ENCODE measurements around the gene TUBGCP6. TPM values are rescaled to one million over a fixed set of nuclear protein-coding genes. Genes with fewer than 3 reads are reported as not detected.
A peak's percentile ranks its signal among the peaks of the same experiment; 100 is the strongest.

Gene TUBGCP6
- total and polyA plus RNA-seq, 2 donors from 2014 or later, result 19.2 to 52.0 TPM

DNA sequence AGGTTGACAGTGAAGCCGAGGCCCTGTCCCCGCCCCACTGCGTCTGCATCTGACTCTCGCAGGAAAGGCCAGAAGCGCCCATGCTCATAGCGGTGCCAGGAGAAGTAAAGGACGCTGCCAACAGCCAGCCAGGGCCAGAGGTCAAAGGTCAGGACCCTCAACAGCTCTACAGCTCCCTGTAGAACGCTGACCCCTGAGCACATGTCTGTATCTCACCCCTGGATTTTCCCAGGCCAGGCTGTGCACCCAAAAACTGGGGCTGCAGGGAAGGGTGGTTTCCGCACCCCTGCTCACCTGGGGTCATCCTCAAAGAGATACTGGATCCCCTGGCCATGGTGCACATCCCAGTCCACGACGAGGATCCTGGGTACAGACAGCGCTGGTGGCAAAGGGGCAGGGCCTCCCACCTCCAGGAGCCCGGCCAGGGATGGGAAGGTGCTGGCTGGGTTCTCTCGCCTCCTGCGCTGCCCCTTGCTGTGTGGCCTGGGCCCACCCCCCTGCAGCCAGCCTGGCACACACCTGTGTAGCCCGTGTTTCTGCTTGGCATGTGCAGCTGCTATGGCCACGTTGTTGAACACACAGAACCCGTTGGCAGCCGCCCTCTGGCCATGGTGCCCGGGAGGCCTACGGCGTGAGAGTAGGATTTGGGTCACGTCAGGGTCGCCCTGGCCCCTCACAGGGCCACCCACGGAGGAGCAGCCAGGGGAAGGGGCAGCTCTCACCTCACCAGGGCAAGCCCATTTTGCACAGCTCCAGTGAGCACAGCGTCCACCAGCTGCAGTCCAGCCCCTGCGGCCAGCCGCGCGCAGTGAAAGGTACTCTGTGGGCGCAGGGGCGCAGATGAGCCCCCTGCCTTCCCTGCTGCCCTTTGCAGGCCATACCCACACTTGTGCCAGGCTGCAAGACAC, 4.8 kb upstream of the TUBGCP6 start:
- FAIRE-seq (no peak), DNase-seq (peak in 1 of 5 donors; percentile 62)
- Histone ChIP-seq H3K27me3 (ENCODE audit: control insufficient read depth, insufficient read depth, low read length) (no peaks in the 10 kb centered on the region), H3K27ac (ENCODE audit: low read depth in 2 of 2, low read length in 2 of 2) (no peak overlapping the region), H3K4me3 (ENCODE audit: low read length in 3 of 3) (peak overlapping the region in 1 of 3 donors; percentile 12), H3K9ac (ENCODE audit: low read length in 3 of 3) (no peak overlapping the region), H3K4me1 (ENCODE audit: control insufficient read depth in 2 of 3, insufficient read depth in 2 of 3, low read depth in 1 of 3, low read length in 3 of 3) (peaks cover 0 to 32% (median 7%) of the 10 kb centered on the region in 3 donors), H3K36me3 (ENCODE audit: control insufficient read depth in 2 of 3, insufficient read depth in 3 of 3, low read length in 3 of 3) (peaks cover 0 to 10% (median 0%) of the 10 kb centered on the region in 3 donors), H3K9me3 (ENCODE audit: control insufficient read depth in 2 of 3, insufficient read depth in 1 of 3, low read length in 3 of 3) (no peaks in the 10 kb centered on the region)
- TF ChIP-seq, protein P1, sequence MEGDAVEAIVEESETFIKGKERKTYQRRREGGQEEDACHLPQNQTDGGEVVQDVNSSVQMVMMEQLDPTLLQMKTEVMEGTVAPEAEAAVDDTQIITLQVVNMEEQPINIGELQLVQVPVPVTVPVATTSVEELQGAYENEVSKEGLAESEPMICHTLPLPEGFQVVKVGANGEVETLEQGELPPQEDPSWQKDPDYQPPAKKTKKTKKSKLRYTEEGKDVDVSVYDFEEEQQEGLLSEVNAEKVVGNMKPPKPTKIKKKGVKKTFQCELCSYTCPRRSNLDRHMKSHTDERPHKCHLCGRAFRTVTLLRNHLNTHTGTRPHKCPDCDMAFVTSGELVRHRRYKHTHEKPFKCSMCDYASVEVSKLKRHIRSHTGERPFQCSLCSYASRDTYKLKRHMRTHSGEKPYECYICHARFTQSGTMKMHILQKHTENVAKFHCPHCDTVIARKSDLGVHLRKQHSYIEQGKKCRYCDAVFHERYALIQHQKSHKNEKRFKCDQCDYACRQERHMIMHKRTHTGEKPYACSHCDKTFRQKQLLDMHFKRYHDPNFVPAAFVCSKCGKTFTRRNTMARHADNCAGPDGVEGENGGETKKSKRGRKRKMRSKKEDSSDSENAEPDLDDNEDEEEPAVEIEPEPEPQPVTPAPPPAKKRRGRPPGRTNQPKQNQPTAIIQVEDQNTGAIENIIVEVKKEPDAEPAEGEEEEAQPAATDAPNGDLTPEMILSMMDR (IDR thresholded peaks at IDR 0.05; ENCODE audit: borderline replicate concordance, extremely low read depth, insufficient read depth), result no peak
- intact Hi-C loops (cut with DNase I), result no loop called here

DNA sequence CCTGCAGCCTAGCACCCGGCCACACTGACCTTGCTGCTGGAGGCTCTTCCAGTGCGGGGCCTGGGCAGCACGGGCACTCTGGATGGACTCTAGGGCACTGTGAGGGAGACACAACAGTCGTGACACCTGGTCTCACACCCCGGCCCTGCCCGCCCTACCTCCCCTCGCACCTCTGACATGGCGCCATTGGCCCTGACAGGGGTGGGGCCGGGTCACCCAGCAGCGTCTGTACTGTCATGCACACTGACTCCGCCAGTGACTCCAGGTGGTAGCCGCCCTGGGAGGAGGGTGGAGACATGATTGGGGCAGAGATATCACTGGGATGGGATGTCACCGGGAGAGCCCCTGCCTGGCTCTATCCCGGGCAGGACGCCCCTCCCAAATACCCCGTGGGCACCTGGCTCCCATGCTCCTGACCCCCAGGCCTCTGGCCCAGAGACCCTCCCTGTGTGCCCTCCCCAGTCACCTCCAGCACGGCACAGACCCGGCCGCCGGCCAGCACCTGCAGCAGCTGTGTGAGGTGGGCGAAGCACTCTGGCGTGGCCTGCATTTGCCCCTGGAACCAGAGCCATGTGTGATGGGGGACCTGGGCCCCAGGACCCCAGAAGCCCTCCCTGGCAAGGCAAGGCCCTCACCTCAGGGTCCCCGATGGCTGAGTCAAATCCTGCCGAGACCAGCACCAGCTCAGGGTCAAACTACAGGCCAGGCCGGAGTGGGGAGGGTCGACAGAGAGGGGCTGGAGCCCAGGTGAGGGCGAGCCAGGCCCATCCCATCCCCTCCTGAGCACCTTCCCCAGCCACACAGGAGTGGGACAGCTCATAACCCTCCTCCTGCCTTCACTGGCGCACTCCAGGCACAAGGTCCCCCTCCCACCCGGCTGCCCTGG, 3.6 kb upstream of the TUBGCP6 start:
- no peaks in the 10 kb centered on the region for H3K9me3 ChIP-seq (ENCODE audit: control insufficient read depth in 2 of 3, insufficient read depth in 1 of 3, low read length in 3 of 3)
- no peaks in the 10 kb centered on the region for H3K27me3 ChIP-seq (ENCODE audit: control insufficient read depth, insufficient read depth, low read length)
- FAIRE-seq, result no peak
- no peak overlapping the region for H3K4me3 ChIP-seq (ENCODE audit: low read length in 3 of 3)
- intact Hi-C loops (cut with DNase I), result no loop called here
- H3K27ac ChIP-seq (ENCODE audit: low read depth in 2 of 2, low read length in 2 of 2), result no peak overlapping the region
- TF ChIP-seq, protein P1 (IDR thresholded peaks at IDR 0.05; ENCODE audit: borderline replicate concordance, extremely low read depth, insufficient read depth), result no peak
- DNase-seq, result peak in 1 of 5 donors; percentile 56
- H3K36me3 ChIP-seq (ENCODE audit: control insufficient read depth in 2 of 3, insufficient read depth in 3 of 3, low read length in 3 of 3), result peaks cover 0 to 10% (median 0%) of the 10 kb centered on the region in 3 donors
- H3K9ac ChIP-seq (ENCODE audit: low read length in 3 of 3), result no peak overlapping the region
- peaks cover 0 to 37% (median 7%) of the 10 kb centered on the region in 3 donors for H3K4me1 ChIP-seq (ENCODE audit: control insufficient read depth in 2 of 3, insufficient read depth in 2 of 3, low read depth in 1 of 3, low read length in 3 of 3)

DNA sequence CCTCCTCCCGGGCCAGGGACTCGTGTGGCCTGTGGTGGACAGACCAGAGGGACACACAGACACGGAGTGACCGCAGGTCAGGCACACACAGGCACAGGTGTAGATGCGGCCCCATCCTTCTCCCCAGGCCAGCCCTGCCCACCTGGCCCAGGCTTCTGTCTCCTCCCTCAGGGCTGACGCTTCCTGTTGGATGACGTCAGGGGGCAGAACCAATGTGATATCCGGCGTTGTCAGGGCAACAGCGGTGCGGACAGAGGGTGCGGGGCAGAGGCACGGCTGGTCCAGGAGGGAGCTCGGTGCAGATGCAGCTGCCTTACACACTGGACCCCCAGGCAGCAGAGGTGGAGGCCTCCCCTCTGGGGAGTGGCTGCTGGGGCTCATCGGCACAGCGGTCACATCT, 2.9 kb upstream of the TUBGCP6 start:
- TF ChIP-seq, protein P1 (IDR thresholded peaks at IDR 0.05; ENCODE audit: borderline replicate concordance, extremely low read depth, insufficient read depth), result no peak
- Histone ChIP-seq H3K27ac (ENCODE audit: low read depth in 2 of 2, low read length in 2 of 2) (no peak overlapping the region), H3K4me3 (ENCODE audit: low read length in 3 of 3) (no peak overlapping the region), H3K9me3 (ENCODE audit: control insufficient read depth in 2 of 3, insufficient read depth in 1 of 3, low read length in 3 of 3) (no peaks in the 10 kb centered on the region), H3K27me3 (ENCODE audit: control insufficient read depth, insufficient read depth, low read length) (no peaks in the 10 kb centered on the region), H3K9ac (ENCODE audit: low read length in 3 of 3) (no peak overlapping the region), H3K36me3 (ENCODE audit: control insufficient read depth in 2 of 3, insufficient read depth in 3 of 3, low read length in 3 of 3) (peaks cover 0 to 10% (median 0%) of the 10 kb centered on the region in 3 donors), H3K4me1 (ENCODE audit: control insufficient read depth in 2 of 3, insufficient read depth in 2 of 3, low read depth in 1 of 3, low read length in 3 of 3) (peaks cover 0 to 39% (median 7%) of the 10 kb centered on the region in 3 donors)
- DNase-seq (peak; percentile 71 to 85 (median 83)), FAIRE-seq (no peak)
- intact Hi-C loops (cut with DNase I), result no loop called here
